Lower lobe of right lung (tissue), 2 donors: ENCODE data around the gene IMPG2. TPM values are rescaled to one million over a fixed set of nuclear protein-coding genes. Genes with fewer than 3 reads are reported as not detected.
"Not testable (repeated sequence)": the region's sequence is repeated elsewhere in the genome, so short reads cannot be mapped to it uniquely, and the experiment has no call there.

Source experiments
- ATAC-seq, 2 donors: fragments of 200-7000 bp; cut with Tn5 transposase; one replicate each; pipeline ENCODE4 v1.9.1; 2020 to 2022; ENCODE audit warnings: mild to moderate bottlenecking in 2 of 2, moderate library complexity in 2 of 2
- DNase-seq: peaks from one replicate; pipeline ENCODE4 v3.0.0-alpha.2; 2020
- H3K27ac ChIP-seq: fragments of 200-600 bp; one replicate; pipeline ENCODE4 v1.8.0; 2022
- H3K27me3 ChIP-seq: fragments of 200-600 bp; one replicate; pipeline ENCODE4 v1.8.0; 2022; ENCODE audit warnings: low read depth
- H3K36me3 ChIP-seq: fragments of 200-600 bp; one replicate; pipeline ENCODE4 v1.8.0; 2022; ENCODE audit warnings: mild to moderate bottlenecking
- H3K4me1 ChIP-seq: fragments of 200-600 bp; one replicate; pipeline ENCODE4 v1.8.0; 2022
- H3K4me3 ChIP-seq: fragments of 200-600 bp; one replicate; pipeline ENCODE4 v1.8.0; 2022; ENCODE audit warnings: mild to moderate bottlenecking
- H3K9me3 ChIP-seq: fragments of 200-600 bp; one replicate; pipeline ENCODE4 v1.8.0; 2022
- intact Hi-C: fragments of 100-400 bp; cut with DNase I; formaldehyde crosslinking; loops from one replicate; pipeline ENCODE4 v1.11.0; 2022
- total RNA-seq: library from RNA; stranded (reverse); fragmentation: NEBNext Ultra II Directional; extraction: Animal tissue kit (Norgen Biotek cat#: 25700); gene quantifications from one replicate; pipeline ENCODE4 v1.2.1, GENCODE V29; 2021
- TF ChIP-seq, protein P1 (sequence below): fragments of 200-600 bp; IDR thresholded peaks from one replicate; pipeline ENCODE4 v1.8.0; 2022; ENCODE audit warnings: antibody characterized with exemption, mild to moderate bottlenecking
- donor health status: DM: no; HTN: yes; CAD: no; lungs with severe emphysema.

Gene IMPG2
- total RNA-seq, 1 donor from 2014 or later, result 0.21 TPM

DNA sequence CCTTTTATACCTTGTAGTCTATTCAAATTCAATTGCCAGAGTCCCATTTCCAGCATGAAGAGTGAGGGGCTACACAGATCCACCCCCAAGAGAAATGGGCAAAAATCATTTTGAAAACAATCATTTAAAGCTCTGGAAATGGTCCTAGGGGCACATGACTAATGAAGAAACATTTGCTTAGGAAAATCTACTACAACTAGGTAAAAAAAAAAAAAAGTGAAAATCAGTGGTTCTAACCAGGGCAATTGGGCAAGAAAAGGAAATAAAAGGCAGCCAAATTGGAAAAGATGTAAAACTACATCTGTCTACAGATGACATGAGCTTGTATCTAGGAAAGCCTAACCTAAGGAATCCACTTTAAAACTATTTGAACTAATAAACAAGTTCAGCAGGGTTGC, 9.4 kb downstream of the IMPG2 start:
- H3K4me1 ChIP-seq, result no peaks in the 10 kb centered on the region
- H3K27me3 ChIP-seq, result no peaks in the 10 kb centered on the region
- TF ChIP-seq, protein P1, sequence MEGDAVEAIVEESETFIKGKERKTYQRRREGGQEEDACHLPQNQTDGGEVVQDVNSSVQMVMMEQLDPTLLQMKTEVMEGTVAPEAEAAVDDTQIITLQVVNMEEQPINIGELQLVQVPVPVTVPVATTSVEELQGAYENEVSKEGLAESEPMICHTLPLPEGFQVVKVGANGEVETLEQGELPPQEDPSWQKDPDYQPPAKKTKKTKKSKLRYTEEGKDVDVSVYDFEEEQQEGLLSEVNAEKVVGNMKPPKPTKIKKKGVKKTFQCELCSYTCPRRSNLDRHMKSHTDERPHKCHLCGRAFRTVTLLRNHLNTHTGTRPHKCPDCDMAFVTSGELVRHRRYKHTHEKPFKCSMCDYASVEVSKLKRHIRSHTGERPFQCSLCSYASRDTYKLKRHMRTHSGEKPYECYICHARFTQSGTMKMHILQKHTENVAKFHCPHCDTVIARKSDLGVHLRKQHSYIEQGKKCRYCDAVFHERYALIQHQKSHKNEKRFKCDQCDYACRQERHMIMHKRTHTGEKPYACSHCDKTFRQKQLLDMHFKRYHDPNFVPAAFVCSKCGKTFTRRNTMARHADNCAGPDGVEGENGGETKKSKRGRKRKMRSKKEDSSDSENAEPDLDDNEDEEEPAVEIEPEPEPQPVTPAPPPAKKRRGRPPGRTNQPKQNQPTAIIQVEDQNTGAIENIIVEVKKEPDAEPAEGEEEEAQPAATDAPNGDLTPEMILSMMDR, result no peak
- intact Hi-C loops, result no loop called here
- DNase-seq (no peak), ATAC-seq (no peak)
- peaks cover 11% of the 10 kb centered on the region for H3K9me3 ChIP-seq
- no peak overlapping the region for H3K27ac ChIP-seq
- H3K4me3 ChIP-seq, result no peak overlapping the region
- no peaks in the 10 kb centered on the region for H3K36me3 ChIP-seq

DNA sequence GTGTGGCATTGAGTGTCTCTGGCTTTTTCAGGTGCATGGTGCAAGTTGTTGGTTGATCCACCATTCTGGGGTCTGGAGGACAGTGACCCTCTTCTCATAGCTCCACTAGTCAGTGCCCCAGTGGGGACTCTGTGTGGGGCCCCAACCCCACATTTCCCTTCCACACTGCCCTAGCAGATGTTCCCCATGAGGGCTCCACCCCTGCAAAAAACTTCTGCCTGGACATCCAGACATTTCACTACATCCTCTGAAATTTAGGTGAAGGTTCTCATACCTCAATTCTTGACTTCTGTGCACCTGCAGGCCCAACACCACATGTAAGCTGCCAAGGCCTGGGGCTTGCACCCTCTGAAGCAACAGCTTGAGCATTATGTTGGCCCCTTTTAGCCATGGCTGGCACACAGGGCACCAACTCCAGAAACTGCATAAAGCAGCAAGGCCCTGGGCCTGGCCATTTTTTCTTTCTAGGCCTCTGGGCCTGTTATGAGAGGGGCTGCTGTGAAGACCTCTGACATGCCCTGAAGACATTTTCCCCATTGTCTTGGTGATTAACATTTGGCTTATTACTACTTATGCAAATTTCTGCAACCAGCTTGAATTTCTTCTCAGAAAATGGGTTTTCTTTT, 12.1 kb downstream of the IMPG2 start:
- H3K27ac ChIP-seq, ATAC-seq, H3K4me1 ChIP-seq, H3K4me3 ChIP-seq, H3K27me3 ChIP-seq, DNase-seq, H3K36me3 ChIP-seq, intact Hi-C loops: not testable (repeated sequence)
- H3K9me3 ChIP-seq, result peaks cover 11% of the 10 kb centered on the region

DNA sequence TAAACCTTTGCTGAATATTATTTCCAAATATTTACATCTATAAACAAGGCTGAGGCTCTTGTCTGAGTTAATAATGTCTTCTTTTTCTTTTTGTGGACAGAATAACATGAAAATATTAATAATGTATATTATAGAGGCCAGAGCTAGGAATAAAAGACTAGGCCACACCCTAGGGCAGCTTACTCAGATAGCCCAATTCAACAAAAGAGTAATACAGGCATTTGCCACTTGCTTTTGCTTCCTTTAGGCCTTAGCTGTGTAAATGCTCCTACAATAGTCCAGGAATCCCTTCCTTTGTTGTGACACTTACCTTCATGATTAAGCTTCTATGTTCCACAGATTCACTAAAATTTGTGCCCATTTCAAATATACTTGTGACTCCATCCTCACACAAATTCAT, 16.5 kb downstream of the IMPG2 start:
- TF ChIP-seq, protein P1, result no peak
- peaks cover 6% of the 10 kb centered on the region for H3K9me3 ChIP-seq
- intact Hi-C loops, result no loop called here
- DNase-seq, result no peak
- H3K4me1 ChIP-seq, result no peaks in the 10 kb centered on the region
- H3K27me3 ChIP-seq, result no peaks in the 10 kb centered on the region
- no peak overlapping the region for H3K4me3 ChIP-seq
- H3K36me3 ChIP-seq, result no peaks in the 10 kb centered on the region
- no peak overlapping the region for H3K27ac ChIP-seq
- ATAC-seq, result no peak

DNA sequence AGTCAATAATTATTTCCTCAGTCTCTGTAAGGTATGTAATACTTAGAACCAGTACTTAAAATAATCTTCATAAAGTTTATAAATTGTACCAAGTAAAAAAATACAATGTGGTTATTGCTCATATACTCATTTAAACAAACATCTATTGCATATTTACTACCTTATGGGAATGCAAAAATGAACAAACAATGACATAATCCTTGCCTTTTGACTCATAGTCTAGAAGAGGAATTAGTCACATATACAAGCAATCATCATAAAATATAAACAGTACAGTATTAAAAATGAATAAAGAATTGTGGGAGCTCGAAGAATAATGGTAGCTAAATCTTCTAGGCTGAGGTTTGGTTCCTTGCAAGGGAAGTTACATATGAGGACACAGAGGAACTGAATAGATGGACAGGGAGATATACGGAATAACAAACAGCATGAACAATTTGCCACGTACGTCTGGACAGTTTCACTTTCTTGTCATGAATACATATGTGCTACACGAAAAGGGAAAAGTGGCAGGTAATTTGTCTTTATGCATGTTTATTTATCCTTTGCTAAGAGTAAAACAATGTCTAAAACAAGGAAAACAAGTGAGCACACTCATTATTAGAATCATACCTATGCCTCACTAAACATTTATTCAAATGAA, 17.2 kb downstream of the IMPG2 start:
- TF ChIP-seq, protein P1, result no peak
- DNase-seq (no peak), ATAC-seq (no peak)
- Histone ChIP-seq H3K27me3 (no peaks in the 10 kb centered on the region), H3K4me3 (no peak overlapping the region), H3K36me3 (no peaks in the 10 kb centered on the region), H3K4me1 (no peaks in the 10 kb centered on the region), H3K27ac (no peak overlapping the region), H3K9me3 (peaks cover under 1% of the 10 kb centered on the region)
- intact Hi-C loops, result no loop called here

DNA sequence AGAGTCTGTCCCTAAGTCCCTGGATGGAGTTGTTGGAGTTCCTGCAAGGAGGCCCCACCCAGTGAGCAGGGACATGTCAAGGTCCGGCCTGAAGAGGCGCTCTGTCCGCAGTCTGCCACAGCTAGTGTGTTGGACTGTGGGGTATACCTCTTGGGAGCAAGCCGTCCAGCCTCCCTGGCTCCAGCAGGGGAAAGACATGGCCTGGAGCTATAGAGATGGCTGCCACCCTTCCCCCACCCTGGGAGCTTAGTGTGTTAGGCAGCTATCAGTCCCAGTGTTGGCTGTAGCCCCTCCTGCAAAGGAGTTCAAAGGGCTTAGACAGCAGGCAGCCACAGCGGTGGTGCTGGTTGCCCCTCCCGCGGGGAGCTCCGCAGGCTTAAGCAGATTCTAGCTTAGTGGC, 20.3 kb downstream of the IMPG2 start:
- H3K36me3 ChIP-seq, result no peaks in the 10 kb centered on the region
- ATAC-seq (no peak), DNase-seq (no peak)
- TF ChIP-seq, protein P1, result no peak
- H3K27me3 ChIP-seq, result no peaks in the 10 kb centered on the region
- intact Hi-C loops, result no loop called here
- H3K4me3 ChIP-seq, result no peak overlapping the region
- H3K9me3 ChIP-seq, result no peaks in the 10 kb centered on the region
- no peak overlapping the region for H3K27ac ChIP-seq
- H3K4me1 ChIP-seq, result no peaks in the 10 kb centered on the region

DNA sequence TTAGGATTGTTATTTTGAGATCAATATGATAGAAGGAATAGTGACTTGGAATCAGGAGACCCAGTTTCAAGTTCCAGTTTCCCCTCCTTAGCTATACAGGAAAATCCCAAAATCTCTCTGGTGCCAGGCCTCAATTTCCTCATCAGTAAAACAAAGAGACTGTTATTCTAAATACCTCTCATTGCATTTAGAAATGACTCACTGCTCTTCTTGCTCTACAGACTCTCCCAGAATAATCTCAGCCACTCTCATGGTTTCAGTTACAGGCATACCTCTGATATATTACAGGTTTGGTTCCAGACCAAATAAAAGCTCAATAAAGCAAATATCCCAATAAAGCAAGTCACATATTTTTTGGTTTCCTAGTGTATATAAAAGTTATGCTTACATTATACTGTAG, 28.3 kb downstream of the IMPG2 start:
- Histone ChIP-seq H3K27ac (no peak overlapping the region), H3K9me3 (no peaks in the 10 kb centered on the region), H3K4me1 (no peaks in the 10 kb centered on the region), H3K27me3 (no peaks in the 10 kb centered on the region), H3K36me3 (no peaks in the 10 kb centered on the region), H3K4me3 (no peak overlapping the region)
- intact Hi-C loops, result no loop called here
- ATAC-seq (no peak), DNase-seq (no peak)
- TF ChIP-seq, protein P1, result no peak
